ENCODE data around the gene MALRD1. TPM values are rescaled to one million over a fixed set of nuclear protein-coding genes. Genes with fewer than 3 reads are reported as not detected.

MALRD1 gene
- total and polyA plus RNA-seq, 10 donors, result 0.06 to 1.6 (median 0.43) TPM

DNA sequence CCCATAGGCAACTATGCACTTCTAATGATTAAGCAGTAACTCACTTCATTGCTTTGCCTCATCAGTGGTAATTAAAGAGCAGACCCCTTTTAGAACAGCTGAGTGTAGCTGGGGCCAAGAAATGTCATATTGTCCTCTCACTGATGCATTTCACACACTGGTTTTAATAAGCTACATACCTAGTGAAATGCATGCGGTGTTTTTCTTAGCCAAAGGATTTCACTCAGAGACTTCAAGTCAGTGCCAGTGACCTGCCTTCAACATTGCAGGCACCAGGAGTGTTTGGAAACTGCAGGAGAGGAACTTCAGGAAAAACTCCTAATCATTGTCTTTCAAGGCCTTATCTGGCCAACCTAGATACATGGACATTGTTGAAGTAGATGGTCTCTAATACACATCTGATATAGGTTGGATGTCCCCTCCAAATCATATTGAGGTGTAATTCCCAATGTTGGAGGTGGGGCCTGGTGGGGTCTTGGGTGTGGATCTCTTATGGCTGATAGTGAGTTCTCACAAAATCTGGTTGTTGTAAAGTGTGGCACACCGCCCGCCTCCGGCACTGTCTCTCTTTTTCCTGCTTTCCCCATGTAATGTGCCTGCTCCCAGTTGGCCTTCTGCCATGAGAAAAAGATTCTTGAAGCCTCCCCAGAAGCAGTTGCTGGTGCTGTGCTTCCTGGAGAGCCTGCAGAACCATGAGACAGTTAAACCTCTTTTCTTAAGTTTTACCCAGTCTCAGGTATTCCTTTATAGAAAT lies 515.0 kb downstream of the MALRD1 start:
- H3K4me3 ChIP-seq, result no peak overlapping the region
- no peaks in the 10 kb centered on the region for H3K27me3 ChIP-seq (replicated peaks in 1 of 7)
- DNase-seq, result no peak
- no peak overlapping the region for H3K27ac ChIP-seq
- TF ChIP-seq POLR2AphosphoS5 (IDR thresholded peaks at IDR 0.05), result no peak
- TF ChIP-seq POLR2A (IDR thresholded peaks at IDR 0.05), result no peak
- TF ChIP-seq, protein P1, sequence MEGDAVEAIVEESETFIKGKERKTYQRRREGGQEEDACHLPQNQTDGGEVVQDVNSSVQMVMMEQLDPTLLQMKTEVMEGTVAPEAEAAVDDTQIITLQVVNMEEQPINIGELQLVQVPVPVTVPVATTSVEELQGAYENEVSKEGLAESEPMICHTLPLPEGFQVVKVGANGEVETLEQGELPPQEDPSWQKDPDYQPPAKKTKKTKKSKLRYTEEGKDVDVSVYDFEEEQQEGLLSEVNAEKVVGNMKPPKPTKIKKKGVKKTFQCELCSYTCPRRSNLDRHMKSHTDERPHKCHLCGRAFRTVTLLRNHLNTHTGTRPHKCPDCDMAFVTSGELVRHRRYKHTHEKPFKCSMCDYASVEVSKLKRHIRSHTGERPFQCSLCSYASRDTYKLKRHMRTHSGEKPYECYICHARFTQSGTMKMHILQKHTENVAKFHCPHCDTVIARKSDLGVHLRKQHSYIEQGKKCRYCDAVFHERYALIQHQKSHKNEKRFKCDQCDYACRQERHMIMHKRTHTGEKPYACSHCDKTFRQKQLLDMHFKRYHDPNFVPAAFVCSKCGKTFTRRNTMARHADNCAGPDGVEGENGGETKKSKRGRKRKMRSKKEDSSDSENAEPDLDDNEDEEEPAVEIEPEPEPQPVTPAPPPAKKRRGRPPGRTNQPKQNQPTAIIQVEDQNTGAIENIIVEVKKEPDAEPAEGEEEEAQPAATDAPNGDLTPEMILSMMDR (IDR thresholded peaks at IDR 0.05 in 8 of 11, conservative IDR thresholded peaks at IDR 0.05 in 3 of 11), result no peak
- H3K4me1 ChIP-seq, result peaks cover 0 to 2% (median 0%) of the 10 kb centered on the region in 6 donors
- H3K36me3 ChIP-seq, result no peaks in the 10 kb centered on the region
- H3K9me3 ChIP-seq, result no peaks in the 10 kb centered on the region
- intact Hi-C loops (cut with DNase I; ENCODE audit: low total_unique reads), result no loop called here
- WGBS, 5 donors, result 79 to 94% (median 84%) methylated on average over 4 of the region's 4 CpGs

DNA sequence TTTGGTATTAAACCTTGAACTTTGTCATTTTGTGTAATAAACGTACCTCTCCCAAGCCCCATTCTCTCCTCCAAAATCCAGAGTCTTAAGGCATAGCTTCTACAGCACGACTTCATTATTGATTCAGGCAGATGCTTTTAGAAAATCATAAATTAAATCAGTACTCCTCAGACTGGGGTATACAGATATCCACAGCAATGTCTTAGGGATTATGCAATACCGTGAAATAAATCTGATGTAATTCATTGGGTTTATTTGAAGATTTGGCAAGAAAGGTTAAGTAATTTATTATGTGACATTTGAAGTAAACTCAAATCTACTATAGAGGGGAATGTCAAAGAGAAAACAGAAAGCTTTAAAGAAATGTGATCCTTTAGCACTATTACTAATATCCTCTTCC lies 521.5 kb downstream of the MALRD1 start:
- Histone ChIP-seq H3K9me3 (no peaks in the 10 kb centered on the region), H3K27me3 (replicated peaks in 1 of 7) (no peaks in the 10 kb centered on the region), H3K27ac (no peak overlapping the region), H3K4me3 (no peak overlapping the region), H3K4me1 (no peaks in the 10 kb centered on the region), H3K36me3 (no peaks in the 10 kb centered on the region)
- intact Hi-C loops (cut with DNase I; ENCODE audit: low total_unique reads), result no loop called here
- 48 to 73% (median 66%) methylated on average over 3 of the region's 3 CpGs for WGBS, 5 donors
- DNase-seq, result no peak
- TF ChIP-seq POLR2A (IDR thresholded peaks at IDR 0.05) (no peak), POLR2AphosphoS5 (IDR thresholded peaks at IDR 0.05) (no peak)
- TF ChIP-seq, protein P1 (IDR thresholded peaks at IDR 0.05 in 8 of 11, conservative IDR thresholded peaks at IDR 0.05 in 3 of 11), result no peak

DNA sequence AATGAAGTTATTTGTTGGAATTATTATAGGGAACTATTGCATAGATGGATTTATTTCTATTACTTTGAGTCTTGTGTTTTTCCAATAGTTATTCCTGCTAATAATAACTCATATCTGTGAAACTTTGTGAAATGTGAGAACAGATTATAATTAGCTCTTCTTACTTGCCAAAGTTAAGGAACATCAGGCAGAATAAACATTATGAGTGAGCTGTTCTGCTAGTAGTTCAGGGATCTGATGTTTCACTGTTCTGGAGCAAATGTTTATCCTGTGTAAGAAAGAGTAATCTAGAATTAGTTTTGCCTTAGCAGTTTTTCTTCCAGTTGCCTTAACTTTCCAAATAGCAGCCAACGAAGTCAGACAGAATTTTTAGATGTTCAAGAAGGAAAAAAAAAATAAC lies 522.4 kb downstream of the MALRD1 start:
- no peak for DNase-seq
- TF ChIP-seq POLR2AphosphoS5 (IDR thresholded peaks at IDR 0.05) (no peak), POLR2A (IDR thresholded peaks at IDR 0.05) (no peak)
- TF ChIP-seq, protein P1 (IDR thresholded peaks at IDR 0.05 in 8 of 11, conservative IDR thresholded peaks at IDR 0.05 in 3 of 11), result no peak
- WGBS, 5 donors, result 56 to 64% (median 64%) methylated on average over 1 of the region's 1 CpG
- no peaks in the 10 kb centered on the region for H3K4me1 ChIP-seq
- no peak overlapping the region for H3K4me3 ChIP-seq
- H3K36me3 ChIP-seq, result no peaks in the 10 kb centered on the region
- no peaks in the 10 kb centered on the region for H3K27me3 ChIP-seq (replicated peaks in 1 of 7)
- intact Hi-C loops (cut with DNase I; ENCODE audit: low total_unique reads), result no loop called here
- no peaks in the 10 kb centered on the region for H3K9me3 ChIP-seq
- no peak overlapping the region for H3K27ac ChIP-seq

DNA sequence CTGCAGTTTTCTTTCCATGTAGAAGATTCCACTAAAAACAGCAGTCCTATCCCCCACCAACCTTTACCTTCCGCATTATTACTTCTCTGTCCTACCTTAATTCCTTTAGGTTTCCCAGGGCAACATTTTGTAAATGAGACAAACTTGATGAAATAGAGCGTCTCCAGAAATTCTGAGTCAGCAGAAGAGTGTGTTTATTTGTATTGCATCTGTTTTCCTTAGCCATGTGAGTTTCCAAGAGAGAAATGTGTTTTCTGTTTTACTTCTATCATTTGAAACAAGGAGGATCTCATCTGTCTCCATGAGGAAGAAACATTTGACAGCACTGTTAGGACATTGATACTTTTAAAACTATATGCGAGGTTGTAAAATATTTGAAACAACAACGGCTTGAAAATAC lies 523.5 kb downstream of the MALRD1 start:
- Histone ChIP-seq H3K4me3 (no peak overlapping the region), H3K36me3 (no peaks in the 10 kb centered on the region), H3K9me3 (no peaks in the 10 kb centered on the region), H3K4me1 (no peaks in the 10 kb centered on the region), H3K27me3 (replicated peaks in 1 of 7) (no peaks in the 10 kb centered on the region), H3K27ac (no peak overlapping the region)
- WGBS, 5 donors, result 79 to 89% (median 84%) methylated on average over 4 of the region's 4 CpGs
- DNase-seq, result no peak
- intact Hi-C loops (cut with DNase I; ENCODE audit: low total_unique reads), result no loop called here
- TF ChIP-seq, protein P1 (IDR thresholded peaks at IDR 0.05 in 8 of 11, conservative IDR thresholded peaks at IDR 0.05 in 3 of 11), result no peak
- TF ChIP-seq POLR2AphosphoS5 (IDR thresholded peaks at IDR 0.05), result no peak
- no peak for TF ChIP-seq POLR2A (IDR thresholded peaks at IDR 0.05)
